HG03378 (cell line): Measurements from ENCODE around the gene WDR4.
"Not testable (repeated sequence)": the region's sequence is repeated elsewhere in the genome, so short reads cannot be mapped to it uniquely, and the experiment has no call there.

Experiments used
- ATAC-seq: cut with Tn5 transposase; IDR thresholded peaks from one replicate; pipeline ENCODE4 v1.9.1; 2021; ENCODE audit warnings: mild to moderate bottlenecking, moderate library complexity; ENCODE audit not compliant: unreplicated experiment

Gene WDR4

GRCh38 chr21:42878993-42879787, at the start of gene WDR4:
Gene WDR4, minus strand, starts transcription at chr21:42879539. Its CDS starts 44 bp downstream, at chr21:42879495.
- ATAC-seq = peak; percentile 83

- not testable (repeated sequence) for ATAC-seq
Measured at GRCh38 chr21:42927474-42928200, 48.3 kb upstream of the WDR4 start.

GRCh38 chr21:42925114-42925926, 46.0 kb upstream of the WDR4 start, which contains the start of gene ERVH48-1:
Gene ERVH48-1, minus strand, starts transcription at chr21:42925630. Its CDS starts 6,624 bp downstream, at chr21:42919006.
- no peak for ATAC-seq

- no peak for ATAC-seq
Measured at GRCh38 chr21:42924433-42924751, 45.1 kb upstream of the WDR4 start.

GRCh38 chr21:42923553-42924432, 44.5 kb upstream of the WDR4 start:
- peak; percentile 55 for ATAC-seq

- ATAC-seq = no peak
Measured at GRCh38 chr21:42922918-42923317, 43.6 kb upstream of the WDR4 start.

GRCh38 chr21:42921927-42922326, 42.6 kb upstream of the WDR4 start:
- ATAC-seq = no peak

- no peak for ATAC-seq
Measured at GRCh38 chr21:42918291-42918690, 39.0 kb upstream of the WDR4 start.

- ATAC-seq = no peak
Measured at GRCh38 chr21:42913476-42913875, 34.1 kb upstream of the WDR4 start.

- ATAC-seq = not testable (repeated sequence)
Measured at GRCh38 chr21:42911920-42912319, 32.6 kb upstream of the WDR4 start.

GRCh38 chr21:42908484-42908883, 29.1 kb upstream of the WDR4 start:
- ATAC-seq = not testable (repeated sequence)

- no peak for ATAC-seq
Measured at GRCh38 chr21:42906233-42906632, 26.9 kb upstream of the WDR4 start.

- no peak for ATAC-seq
Measured at GRCh38 chr21:42905195-42905594, 25.9 kb upstream of the WDR4 start.

- no peak for ATAC-seq
Measured at GRCh38 chr21:42903817-42904216, 24.5 kb upstream of the WDR4 start.

GRCh38 chr21:42900446-42900845, 21.1 kb upstream of the WDR4 start:
- ATAC-seq = no peak

- ATAC-seq = peak; percentile 81
Measured at GRCh38 chr21:42892931-42893755, 13.8 kb upstream of the WDR4 start, which contains the start of gene NDUFV3. Gene NDUFV3, plus strand, starts transcription at chr21:42893309. Its CDS starts 25 bp downstream, at chr21:42893334.

GRCh38 chr21:42892582-42892930, 13.2 kb upstream of the WDR4 start:
- ATAC-seq = no peak

- no peak for ATAC-seq
Measured at GRCh38 chr21:42887326-42887725, 8.0 kb upstream of the WDR4 start.

GRCh38 chr21:42883921-42884320, 4.6 kb upstream of the WDR4 start:
- no peak for ATAC-seq
